Measurements from ENCODE around the gene LBH.

DNA sequence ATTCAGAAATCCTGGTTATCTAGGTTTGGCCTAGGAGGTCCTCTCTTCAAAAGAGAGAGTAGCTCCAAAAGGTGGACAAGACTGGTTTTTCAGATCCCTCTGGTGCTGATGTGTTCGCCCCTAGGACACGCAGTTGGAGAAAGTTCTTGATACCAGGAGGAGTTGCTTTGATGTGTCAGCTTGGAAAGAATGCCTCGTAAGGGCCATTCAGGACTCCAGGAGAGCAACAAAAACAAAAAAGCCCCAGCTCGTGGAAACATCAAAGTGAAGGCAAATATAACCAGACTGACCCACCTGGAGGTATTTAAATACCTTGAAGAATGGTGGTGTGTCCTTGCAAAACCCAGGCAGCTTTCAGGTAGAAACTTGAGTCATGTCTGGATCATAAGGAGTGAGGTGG, 12.5 kb upstream of the LBH start:
- no peak for TF ChIP-seq ISL2 (CRISPR knock-in tag; IDR thresholded peaks at IDR 0.05)
- TF ChIP-seq TOE1 (CRISPR knock-in tag; IDR thresholded peaks at IDR 0.05), result no peak
- TF ChIP-seq POLR2A (IDR thresholded peaks at IDR 0.05; ENCODE audit: insufficient read depth in 1 of 2, low read depth in 2 of 2, low read length in 2 of 2), result no peak
- no peak for TF ChIP-seq ZNF749 (CRISPR knock-in tag; IDR thresholded peaks at IDR 0.05; ENCODE audit: borderline replicate concordance)
- no peak for TF ChIP-seq YY1 (IDR thresholded peaks at IDR 0.05; ENCODE audit: insufficient read depth, insufficient replicate concordance, low read depth, low read length)
- TF ChIP-seq, protein P1, sequence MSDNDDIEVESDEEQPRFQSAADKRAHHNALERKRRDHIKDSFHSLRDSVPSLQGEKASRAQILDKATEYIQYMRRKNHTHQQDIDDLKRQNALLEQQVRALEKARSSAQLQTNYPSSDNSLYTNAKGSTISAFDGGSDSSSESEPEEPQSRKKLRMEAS (IDR thresholded peaks at IDR 0.05), result no peak
- no peak for TF ChIP-seq FOSL2 (CRISPR knock-in tag; IDR thresholded peaks at IDR 0.05)
- no peak for TF ChIP-seq PATZ1 (CRISPR knock-in tag; IDR thresholded peaks at IDR 0.05)
- no peak for TF ChIP-seq HNRNPLL (IDR thresholded peaks at IDR 0.05; ENCODE audit: low read depth, low read length, poor library complexity, severe bottlenecking)
- no peak for TF ChIP-seq NFIC (IDR thresholded peaks at IDR 0.05; ENCODE audit: low read length)
- no peak for TF ChIP-seq ATF4 (CRISPR knock-in tag; IDR thresholded peaks at IDR 0.05)
- no peak for TF ChIP-seq HMG20A (CRISPR knock-in tag; IDR thresholded peaks at IDR 0.05; ENCODE audit: borderline replicate concordance)
